Left forelimb (tissue), 1 donor: Measurements from ENCODE around the gene SLC22A4.

Source experiments
- DNase-seq: peaks from one replicate; pipeline ENCODE4 v3.0.0-alpha.2; 2018; ENCODE audit warnings: low spot score

SLC22A4 gene

DNA sequence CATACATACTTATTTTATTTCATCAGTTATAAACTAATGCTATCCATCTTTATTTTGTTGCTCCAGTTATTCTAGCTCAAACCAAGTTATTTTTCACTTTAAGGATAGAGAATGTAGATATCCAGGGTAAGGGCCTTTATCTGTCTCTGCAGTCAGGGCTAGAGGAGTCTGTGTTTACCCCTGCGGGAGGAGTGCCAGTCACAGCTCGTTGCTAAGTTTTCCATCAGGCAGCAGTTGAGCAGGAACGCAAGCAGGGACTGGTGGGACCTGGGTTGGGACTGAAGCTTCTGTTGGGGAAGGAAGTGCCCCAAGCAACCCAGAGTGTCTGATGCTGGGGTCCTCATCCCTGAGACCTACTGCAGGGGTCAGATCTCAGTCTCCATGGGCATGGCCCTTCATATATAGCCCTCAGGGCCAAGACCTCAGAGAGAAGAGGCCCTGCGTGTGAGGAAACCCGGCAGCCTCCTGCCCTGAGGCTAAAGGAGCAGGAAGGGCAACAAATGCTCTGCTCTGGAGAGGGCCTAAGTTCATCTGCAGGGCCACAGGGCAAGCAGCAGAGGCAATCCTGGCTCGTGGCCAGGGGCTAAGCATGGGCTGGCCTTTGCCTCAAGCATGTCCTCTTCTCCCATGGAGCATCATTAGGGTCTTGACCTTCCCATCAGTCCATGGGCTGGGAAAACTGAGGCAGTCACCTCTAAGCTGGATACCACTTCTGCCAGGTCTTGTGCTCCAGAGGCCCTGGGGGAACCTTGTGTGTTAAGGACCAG, 6.6 kb downstream of the SLC22A4 start:
- DNase-seq, result no peak

DNA sequence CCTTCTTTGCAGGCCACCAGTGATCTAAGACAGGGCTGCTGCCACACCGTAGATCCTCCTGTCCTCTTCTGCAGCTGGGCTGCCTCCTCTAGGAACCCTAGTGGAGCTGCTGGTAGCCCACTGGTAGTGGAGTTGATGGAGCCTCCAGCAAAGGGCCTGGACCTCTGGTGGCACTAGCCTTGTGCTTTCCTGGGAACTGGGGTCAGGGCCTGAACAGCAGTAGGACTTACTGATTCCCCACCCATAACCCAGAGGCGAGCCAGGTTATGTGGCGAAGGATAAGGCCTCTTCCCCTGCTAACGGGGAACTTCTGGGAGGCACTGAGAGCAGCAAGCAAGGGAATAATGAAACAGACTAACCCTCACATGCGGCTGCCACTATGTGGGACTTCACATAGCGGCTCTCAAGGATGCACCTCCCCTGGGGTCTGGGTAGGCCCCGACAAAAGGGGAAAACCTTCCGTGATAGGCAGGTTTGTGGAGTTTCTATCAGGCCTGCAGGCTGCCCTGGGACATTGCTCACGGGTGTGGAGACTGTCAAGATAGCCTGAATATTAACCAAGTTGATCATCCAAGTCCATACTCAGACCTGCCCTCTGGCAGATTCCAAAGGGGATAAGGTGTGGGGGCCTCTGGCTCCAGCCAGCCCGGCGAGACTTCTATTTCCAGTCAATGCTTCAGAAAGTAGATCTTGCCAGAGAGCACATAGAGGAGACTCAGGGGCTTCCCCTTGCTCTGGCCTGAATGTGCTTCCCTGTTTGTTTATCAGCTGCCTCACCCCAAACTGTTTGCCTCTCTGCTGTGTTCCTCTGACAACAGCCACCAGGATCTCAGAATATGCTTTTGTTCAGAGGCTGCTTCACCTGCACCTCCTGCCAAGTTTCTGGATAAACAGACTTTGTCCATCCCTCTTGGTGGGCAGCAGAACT, 7.4 kb downstream of the SLC22A4 start:
- no peak for DNase-seq

- DNase-seq, result no peak
Observed at GRCh38 chr5:132302413-132302812, 8.2 kb downstream of the SLC22A4 start.

GRCh38 chr5:132303589-132303988, 9.4 kb downstream of the SLC22A4 start:
- no peak for DNase-seq

DNA sequence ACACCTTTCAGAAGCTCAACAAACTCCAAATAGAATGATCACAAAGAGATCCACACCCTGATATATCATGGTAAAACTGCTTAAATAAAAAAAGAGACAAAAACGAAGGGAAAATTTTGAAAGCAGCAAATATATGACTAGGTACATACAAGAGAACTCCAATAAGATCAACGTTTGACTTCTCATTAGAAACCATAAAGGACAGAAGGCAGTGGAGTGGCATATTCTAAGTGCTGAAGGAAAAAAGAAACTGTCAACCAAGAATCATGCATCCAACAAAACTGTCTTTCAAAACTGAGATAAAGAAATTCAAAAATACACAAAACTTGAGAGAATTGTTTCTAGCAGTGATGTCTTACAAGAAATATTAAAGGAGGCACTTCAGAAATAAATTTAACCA, 11.2 kb downstream of the SLC22A4 start:
- DNase-seq, result no peak

GRCh38 chr5:132308701-132309100, 14.5 kb downstream of the SLC22A4 start:
- no peak for DNase-seq

DNA sequence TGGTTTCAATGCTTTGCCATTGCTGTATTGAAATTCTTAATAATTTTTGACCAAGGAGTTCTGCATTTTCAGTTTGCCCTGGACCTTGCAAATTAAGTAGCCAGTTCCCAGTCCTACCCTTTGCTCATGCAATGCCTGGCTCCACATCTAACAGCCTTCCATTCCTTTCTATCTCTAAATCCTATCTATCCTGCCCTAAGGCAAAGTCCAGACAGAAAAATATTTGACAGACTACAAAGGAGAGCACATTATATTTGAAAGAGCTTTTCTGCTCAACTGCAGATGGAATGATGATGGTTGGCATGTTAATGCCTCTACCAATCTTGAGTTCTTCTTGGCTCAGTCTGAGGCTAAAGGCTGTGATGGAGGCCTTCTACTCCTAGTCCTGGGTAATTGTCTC, 15.5 kb downstream of the SLC22A4 start:
- no peak for DNase-seq

GRCh38 chr5:132310141-132310834, 16.1 kb downstream of the SLC22A4 start:
- no peak for DNase-seq

DNA sequence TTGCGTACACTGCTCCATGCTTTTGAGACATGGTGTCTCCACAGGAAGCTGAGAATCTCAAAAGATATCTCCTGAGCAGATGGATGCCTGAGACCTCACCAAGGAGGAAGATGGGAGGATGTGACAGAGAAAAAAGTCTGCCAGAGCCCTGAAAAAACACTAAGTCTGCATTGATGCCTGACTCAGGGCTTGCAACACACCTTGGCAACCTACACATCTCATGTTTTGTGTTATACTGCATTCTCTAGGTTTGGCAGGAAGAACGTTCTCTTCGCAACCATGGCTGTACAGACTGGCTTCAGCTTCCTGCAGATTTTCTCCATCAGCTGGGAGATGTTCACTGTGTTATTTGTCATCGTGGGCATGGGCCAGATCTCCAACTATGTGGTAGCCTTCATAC, 19.2 kb downstream of the SLC22A4 start:
- DNase-seq, result no peak

- no peak for DNase-seq
Observed at GRCh38 chr5:132313961-132314432, 19.8 kb downstream of the SLC22A4 start.

DNA sequence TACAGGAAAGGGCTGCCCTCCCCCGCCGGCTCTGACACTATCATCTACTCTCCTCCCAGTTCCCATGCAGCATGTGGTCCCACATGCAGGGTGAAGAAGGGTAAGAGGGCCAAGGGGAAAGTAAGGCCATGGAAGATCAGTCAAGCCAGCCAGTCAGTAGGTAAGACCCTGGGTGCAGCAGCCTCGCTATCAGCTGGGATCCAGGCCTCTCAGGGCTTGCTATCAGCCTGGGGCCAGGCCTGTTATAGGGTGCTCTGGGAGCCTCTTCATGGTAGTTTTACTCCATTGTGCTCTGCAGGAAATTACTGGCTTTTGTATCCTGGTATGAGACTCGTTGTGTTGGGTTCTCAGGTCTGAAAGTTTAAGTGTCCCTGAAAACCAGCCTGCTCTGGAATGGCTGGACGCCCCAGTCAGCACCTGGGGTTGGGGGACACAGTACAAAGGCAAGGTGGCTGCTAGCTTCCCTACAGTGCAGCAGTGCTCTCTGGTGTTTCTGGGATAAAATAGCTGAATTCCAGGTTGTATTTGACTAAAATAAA, 21.4 kb downstream of the SLC22A4 start:
- DNase-seq, result no peak

- no peak for DNase-seq
Observed at GRCh38 chr5:132319975-132320374, 25.8 kb downstream of the SLC22A4 start.

DNA sequence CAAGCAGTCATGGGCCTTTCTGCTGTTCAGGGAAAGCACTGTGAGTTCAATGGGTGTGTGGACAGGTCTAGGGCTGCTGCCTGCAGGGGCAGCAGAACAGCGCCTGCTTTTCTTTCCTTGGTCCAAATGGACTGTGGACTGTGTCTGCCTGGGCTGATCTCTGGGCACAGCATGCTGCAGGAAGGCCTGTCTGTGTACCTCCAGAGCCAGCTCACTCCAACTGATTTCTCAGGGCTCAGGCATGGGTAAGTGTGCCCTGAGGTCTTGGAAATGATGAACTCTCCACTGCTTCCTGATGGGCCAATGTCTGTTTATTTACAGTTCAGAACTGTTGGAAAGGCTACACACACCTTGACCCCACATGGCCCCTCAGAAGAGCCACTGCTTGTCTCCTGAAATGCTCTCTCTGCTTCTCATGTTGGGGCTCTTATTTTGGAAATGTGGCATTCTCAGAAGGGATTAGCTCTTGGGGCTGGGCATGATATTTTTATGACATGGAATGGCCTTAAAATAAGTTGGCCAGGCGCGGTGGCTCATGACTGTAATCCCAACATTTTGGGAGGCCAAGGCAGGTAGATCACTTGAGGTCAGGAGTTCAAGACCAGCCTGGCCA, 27.0 kb downstream of the SLC22A4 start:
- no peak for DNase-seq

- no peak for DNase-seq
Observed at GRCh38 chr5:132322266-132322665, 28.1 kb downstream of the SLC22A4 start.

DNA sequence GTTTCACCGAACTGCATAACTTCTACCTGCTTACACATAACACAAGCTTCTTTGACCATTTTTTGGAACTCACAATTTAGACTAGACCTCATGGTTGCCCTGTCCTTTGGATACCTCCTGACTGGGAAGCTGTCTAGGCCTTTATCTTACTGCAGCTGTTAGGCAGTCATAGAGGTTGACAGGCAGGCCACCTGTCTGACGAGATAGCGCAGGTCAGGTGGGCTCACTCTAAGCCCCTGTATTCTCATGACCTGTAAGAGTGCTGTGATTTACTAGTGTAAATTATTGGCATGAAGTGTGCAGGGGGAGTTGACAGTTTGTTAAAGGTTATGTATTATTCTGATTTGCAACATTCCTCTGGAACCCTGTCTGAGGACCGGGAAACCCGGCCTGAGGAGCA, 29.0 kb downstream of the SLC22A4 start:
- DNase-seq, result no peak

DNA sequence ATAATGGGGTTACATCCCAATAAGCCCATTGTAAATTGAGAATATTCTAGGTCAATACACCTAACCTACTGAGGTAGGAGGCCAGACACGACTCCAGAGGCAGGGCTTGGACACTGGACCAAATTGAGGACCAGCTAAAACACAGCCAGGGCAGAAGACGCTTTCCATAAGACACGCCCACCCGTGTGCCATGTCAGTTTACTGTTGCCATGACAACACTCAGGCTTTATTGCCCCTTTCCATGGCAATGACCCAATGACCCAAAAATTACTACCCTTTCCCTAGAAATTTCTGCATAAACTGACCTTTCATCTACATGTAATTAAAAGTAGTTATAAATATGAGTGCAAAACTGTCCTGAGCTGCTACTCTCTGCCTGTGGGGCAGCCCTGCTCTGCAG, 31.5 kb downstream of the SLC22A4 start:
- DNase-seq, result no peak

GRCh38 chr5:132327252-132327955, 33.2 kb downstream of the SLC22A4 start:
- no peak for DNase-seq

- DNase-seq, result no peak
Observed at GRCh38 chr5:132334812-132335211, 40.6 kb downstream of the SLC22A4 start.

- no peak for DNase-seq
Observed at GRCh38 chr5:132335402-132335801, 41.2 kb downstream of the SLC22A4 start.

- DNase-seq, result no peak
Observed at GRCh38 chr5:132339502-132339901, 45.3 kb downstream of the SLC22A4 start.
